Fibroblast of upper back skin (primary cell): Measurements from ENCODE around the gene RAB34.

Experiments used
- DNase-seq: peaks from one replicate; pipeline ENCODE4 v3.0.0-alpha.2; 2013

RAB34 gene

GRCh38 chr17:28717578-28718332, at the start of gene RAB34:
RAB34 (minus strand) TSS chr17:28717868; CDS start chr17:28717266, 602 bp downstream.
- peak; percentile 91 for DNase-seq

GRCh38 chr17:28765038-28765437, 47.4 kb upstream of the RAB34 start:
- no peak for DNase-seq

- peak; percentile 81 for DNase-seq
Measured at GRCh38 chr17:28763804-28764266, 46.2 kb upstream of the RAB34 start.

- DNase-seq: no peak
Measured at GRCh38 chr17:28763137-28763799, 45.6 kb upstream of the RAB34 start.

GRCh38 chr17:28760601-28761562, 43.2 kb upstream of the RAB34 start:
- DNase-seq: peak; percentile 48

- no peak for DNase-seq
Measured at GRCh38 chr17:28759256-28759865, 41.7 kb upstream of the RAB34 start.

GRCh38 chr17:28758411-28759121, 40.9 kb upstream of the RAB34 start:
- no peak for DNase-seq

- no peak for DNase-seq
Measured at GRCh38 chr17:28756049-28756804, 38.6 kb upstream of the RAB34 start.

GRCh38 chr17:28755486-28755885, 37.8 kb upstream of the RAB34 start:
- no peak for DNase-seq

GRCh38 chr17:28751600-28752366, 34.1 kb upstream of the RAB34 start:
- DNase-seq: no peak

GRCh38 chr17:28750178-28751047, 32.7 kb upstream of the RAB34 start:
- DNase-seq: peak; percentile 89

- no peak for DNase-seq
Measured at GRCh38 chr17:28749516-28750177, 32.0 kb upstream of the RAB34 start.

GRCh38 chr17:28748852-28749515, 31.3 kb upstream of the RAB34 start:
- no peak for DNase-seq

- DNase-seq: no peak
Measured at GRCh38 chr17:28747801-28748750, 30.4 kb upstream of the RAB34 start.

GRCh38 chr17:28747051-28747691, 29.5 kb upstream of the RAB34 start:
- no peak for DNase-seq

- no peak for DNase-seq
Measured at GRCh38 chr17:28746611-28747050, 29.0 kb upstream of the RAB34 start.
